ENCODE results near the gene PDLIM3.

DNA sequence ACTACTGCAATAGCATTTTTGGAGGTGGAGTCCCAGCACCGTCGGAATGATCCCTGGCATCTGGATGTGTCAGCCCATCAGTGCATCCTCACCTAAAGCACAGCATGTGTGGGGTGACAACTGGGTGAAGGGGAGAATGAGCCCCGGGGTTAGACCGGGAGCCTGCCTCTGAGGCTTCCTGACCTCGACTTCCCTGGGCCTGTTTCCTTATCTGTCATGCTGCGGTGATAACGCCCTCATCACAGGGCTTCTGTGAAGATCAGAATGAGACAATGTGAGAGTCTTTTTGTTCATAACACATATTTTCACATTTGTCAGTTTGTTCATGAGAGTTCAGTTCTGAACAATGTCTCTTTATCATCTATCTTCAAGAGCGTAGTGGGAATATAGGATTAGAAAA, 31.1 kb upstream of the PDLIM3 start:
- TF ChIP-seq EZH2 (IDR thresholded peaks at IDR 0.05; ENCODE audit: low read length), result no peak
- TF ChIP-seq, protein P1, sequence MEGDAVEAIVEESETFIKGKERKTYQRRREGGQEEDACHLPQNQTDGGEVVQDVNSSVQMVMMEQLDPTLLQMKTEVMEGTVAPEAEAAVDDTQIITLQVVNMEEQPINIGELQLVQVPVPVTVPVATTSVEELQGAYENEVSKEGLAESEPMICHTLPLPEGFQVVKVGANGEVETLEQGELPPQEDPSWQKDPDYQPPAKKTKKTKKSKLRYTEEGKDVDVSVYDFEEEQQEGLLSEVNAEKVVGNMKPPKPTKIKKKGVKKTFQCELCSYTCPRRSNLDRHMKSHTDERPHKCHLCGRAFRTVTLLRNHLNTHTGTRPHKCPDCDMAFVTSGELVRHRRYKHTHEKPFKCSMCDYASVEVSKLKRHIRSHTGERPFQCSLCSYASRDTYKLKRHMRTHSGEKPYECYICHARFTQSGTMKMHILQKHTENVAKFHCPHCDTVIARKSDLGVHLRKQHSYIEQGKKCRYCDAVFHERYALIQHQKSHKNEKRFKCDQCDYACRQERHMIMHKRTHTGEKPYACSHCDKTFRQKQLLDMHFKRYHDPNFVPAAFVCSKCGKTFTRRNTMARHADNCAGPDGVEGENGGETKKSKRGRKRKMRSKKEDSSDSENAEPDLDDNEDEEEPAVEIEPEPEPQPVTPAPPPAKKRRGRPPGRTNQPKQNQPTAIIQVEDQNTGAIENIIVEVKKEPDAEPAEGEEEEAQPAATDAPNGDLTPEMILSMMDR (optimal IDR thresholded peaks at IDR 0.05 in 1 of 3, IDR thresholded peaks at IDR 0.05 in 1 of 3, conservative IDR thresholded peaks at IDR 0.05 in 1 of 3; ENCODE audit: extremely low read depth in 1 of 3, insufficient read depth in 2 of 3, low read length in 3 of 3), result no peak

All from keratinocyte (primary cell).